Bone marrow (tissue), 2 donors: Measurements from ENCODE around the gene NCAM2.

Experiments used
- DNase-seq, 2 donors: peaks; one replicate each; lab custom pipeline; 2025; lab: John Stamatoyannopoulos, UW

The NCAM2 gene

GRCh38 chr21:21177353-21177986, 179.3 kb downstream of the NCAM2 start:
- no peak for DNase-seq

DNA sequence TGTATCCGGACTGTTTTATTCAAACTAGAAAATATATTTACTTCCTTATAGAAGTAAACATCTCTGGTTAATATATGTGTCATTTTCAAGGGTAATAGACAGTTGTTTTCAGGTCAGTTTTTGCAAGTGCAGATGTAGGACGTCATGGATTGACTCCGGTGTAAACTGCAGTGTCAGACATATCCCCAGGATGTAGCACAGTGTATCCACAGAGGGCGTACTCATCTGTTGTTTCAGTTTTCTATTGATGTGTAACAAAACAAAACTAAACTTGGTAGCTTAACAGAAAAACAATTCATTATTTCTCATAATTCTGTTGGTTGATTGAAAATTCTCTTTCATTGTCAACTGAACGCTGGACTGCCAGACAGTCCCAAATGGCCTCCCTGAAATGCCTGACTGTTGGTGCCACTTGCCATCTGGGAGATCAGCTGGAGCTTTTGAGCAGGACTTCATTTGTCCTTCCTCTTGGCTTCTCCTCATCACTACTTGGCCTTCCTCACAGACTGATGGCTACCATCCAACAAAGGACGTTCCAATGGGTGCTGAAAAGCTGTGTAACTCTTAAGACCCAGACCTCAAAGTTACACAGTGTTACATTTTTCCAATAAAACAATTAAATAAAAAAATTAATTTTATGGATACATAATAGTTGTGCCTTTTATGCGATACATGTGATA, 181.6 kb downstream of the NCAM2 start:
- no peak for DNase-seq

- DNase-seq = no peak
These were observed 184.3 kb downstream of the NCAM2 start for GRCh38 chr21:21182401-21183010.

- no peak for DNase-seq
These were observed 184.9 kb downstream of the NCAM2 start for GRCh38 chr21:21183092-21183491.

- DNase-seq = no peak
These were observed 186.7 kb downstream of the NCAM2 start for GRCh38 chr21:21184771-21185528.

DNA sequence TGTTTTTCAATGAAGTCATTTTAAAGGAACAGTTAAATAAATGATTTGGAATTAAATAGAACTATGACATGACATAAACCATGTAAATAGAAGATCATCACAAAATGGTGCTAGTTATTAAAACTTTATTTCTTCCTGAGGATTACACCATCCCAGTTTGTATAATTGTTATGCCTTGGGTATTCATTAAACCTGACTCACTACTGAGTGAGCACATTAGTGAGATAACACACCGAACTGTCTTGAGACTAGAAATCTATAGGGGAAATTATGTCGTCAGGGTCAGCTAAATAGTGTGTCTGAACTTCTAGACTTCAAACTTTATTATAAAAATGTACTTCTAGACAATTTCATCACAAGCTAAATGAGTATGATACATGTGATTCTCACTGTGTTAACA, 189.4 kb downstream of the NCAM2 start:
- DNase-seq = no peak

- DNase-seq = no peak
These were observed 190.4 kb downstream of the NCAM2 start for GRCh38 chr21:21188513-21189195.

DNA sequence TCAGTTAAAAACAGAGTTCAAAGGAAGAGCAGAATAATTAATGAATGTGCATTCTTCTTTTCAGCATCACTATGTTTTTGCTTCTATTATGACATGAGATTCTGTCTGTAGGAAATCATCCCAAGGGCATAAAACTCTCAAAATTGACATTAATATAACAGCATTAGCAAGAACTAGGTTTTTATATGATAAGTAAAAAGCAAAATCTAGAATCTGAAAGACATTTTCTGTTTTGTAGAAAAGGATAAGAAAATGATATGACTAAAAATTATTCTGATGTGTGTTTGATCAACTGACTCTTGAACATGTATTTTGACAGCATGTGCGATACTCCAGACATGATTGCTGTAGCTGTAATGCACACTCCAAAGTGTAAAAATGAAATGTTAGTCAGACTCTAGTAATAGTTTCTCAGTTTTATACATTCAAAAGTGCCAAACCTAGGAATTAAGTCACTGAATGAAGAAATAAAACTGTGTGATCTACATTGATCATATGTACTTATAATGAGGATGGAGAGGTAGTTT, 197.3 kb downstream of the NCAM2 start:
- DNase-seq = no peak

DNA sequence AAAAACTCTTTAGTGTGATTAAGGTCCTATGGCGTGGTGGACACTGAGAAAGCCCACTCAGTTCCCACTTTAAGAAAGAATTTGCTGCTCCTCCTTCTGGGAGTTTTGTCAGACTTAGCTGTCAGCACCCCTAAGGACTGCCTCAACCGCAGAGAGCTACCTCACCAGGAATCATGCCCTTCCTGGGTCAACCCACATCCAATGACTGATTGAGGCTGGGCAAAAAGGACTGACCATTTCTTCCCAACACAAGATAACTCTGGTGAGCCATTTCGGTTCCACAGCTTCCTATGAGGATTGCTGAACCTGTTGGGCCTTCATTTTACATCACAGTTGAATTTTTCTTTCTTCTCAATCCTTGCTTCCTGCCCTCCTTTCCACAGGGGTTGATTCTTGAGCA, 197.9 kb downstream of the NCAM2 start:
- no peak for DNase-seq

DNA sequence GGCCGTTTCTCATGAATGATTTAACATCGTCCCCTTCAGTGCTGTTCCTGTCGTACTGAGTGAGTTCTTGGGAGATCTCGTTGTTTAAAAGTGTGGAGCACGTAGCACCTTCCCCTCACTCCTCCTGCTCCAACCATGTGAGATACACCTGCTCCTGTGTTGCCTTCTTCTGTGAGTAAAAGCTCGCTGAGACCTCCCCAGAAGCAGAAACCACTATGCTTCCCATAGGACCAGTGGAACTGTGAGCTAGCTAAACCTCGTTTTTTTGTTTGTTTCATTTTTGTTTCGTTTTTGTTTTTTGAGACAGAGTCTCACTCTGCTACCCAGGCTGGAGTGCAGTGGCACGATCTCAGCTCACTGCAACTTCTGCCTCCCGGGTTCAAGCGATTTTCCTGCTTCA, 198.6 kb downstream of the NCAM2 start:
- no peak for DNase-seq

DNA sequence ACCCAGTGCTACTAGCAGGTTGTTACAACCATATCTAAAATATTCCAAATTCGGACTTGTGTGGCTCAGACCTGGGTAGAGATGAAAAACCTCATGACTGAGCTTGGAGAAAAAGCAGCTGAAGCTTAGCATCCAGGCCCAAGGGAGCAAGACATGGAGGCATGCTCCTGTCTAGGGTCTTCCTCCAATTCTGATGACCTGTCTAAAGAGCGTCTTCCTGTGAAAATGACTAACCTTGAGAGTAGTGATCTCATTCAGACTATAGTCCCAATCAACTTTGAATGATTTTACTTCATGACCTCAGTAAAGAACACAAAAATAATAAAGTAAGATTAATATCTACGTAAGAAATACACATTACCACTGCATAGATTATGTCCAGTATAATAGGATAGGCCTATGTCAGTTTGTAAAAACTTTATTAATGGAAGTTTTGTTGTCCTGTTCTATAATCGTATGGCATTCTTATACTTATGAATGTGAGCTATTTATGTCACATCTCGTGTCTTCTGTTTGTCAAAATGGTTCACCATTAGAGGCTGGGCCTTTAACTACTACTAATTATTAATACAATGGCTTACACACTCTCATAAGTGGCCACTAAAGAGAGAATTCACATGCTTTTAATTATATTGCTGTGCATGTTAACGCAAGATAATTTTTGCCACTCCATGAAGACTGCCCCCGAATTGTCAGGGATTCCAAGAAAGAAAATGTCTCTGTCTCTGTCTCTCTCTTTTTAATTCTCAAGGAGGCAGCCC, 201.3 kb downstream of the NCAM2 start:
- no peak for DNase-seq

DNA sequence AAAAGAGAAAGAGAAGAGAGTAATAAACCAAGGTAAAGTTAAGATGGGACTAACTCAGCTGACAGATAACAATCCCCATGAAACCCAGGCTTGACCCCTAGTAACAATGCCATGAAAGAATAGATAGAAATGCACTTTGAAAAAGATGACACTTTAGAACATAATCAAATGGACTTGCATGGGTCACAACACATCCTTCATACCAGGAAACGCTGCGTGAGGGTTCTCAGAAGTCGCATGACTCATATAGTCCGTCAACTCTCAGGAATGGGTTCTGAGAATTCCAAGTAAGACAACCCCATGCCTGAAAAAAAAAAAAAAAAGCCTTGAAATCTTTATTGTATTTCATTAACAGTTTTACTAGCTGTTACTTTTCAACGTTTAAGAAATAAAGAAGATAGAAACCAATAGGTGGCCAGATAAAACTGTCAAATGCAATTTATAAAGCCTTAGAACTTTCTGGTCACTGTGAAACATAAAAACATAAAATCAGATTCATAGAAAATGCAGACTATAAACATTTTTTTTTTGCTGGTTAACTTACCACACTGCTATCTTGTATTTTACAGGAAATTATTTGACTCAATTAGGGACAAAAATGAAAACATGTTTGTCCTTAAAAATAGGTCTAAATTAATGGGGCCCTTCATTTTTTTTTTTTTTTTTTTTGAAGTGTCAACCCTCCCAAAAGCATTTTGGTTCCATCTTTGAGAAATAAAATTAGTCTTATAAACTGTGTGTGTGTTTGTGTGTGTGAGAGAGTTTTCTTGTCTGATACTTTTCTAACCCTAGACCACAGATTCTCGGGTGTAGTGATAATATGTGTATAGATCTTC, 202.1 kb downstream of the NCAM2 start:
- peak in 1 of 2 donors; percentile 29 for DNase-seq

- DNase-seq = peak in 1 of 2 donors; percentile 17
These were observed 202.9 kb downstream of the NCAM2 start for GRCh38 chr21:21200939-21201615.

GRCh38 chr21:21203822-21204339, 205.7 kb downstream of the NCAM2 start:
- DNase-seq = no peak

- DNase-seq = no peak
These were observed 206.3 kb downstream of the NCAM2 start for GRCh38 chr21:21204366-21204996.

- DNase-seq = no peak
These were observed 207.4 kb downstream of the NCAM2 start for GRCh38 chr21:21205604-21206003.

GRCh38 chr21:21210552-21210951, 212.3 kb downstream of the NCAM2 start:
- DNase-seq = no peak

GRCh38 chr21:21213297-21213696, 215.1 kb downstream of the NCAM2 start:
- no peak for DNase-seq

DNA sequence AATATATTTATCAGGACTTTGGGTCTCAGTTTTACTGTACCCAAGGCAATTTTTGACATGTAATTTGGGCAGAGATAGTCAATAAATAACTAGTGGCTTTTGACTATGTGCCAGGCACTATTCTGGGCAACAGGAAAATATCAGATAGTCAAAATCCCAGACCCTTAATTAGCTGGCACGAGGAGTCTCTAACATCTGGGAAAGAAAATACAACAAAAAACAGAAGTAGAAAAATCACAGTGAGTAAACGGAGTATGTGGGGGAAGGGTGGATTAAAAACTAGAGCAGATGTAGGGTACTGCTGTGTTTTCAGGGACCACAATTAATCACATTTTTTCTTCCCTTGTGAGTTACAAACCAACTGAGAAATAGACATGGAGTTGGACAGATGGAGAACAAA, 217.8 kb downstream of the NCAM2 start:
- DNase-seq = no peak
